Colonic mucosa (tissue), 4 donors: ENCODE measurements around the gene RAPGEF5. TPM values are rescaled to one million over a fixed set of nuclear protein-coding genes. Genes with fewer than 3 reads are reported as not detected.

Experiments used
- DNase-seq: peaks from one replicate; pipeline ENCODE4 v3.0.0-alpha.2; 2020
- H3K27ac ChIP-seq: fragments of 200-600 bp; one replicate; pipeline ENCODE4 v1.8.0; 2021
- H3K27me3 ChIP-seq: fragments of 200-600 bp; one replicate; pipeline ENCODE4 v1.8.0; 2021
- H3K36me3 ChIP-seq: fragments of 200-600 bp; one replicate; pipeline ENCODE4 v1.8.0; 2021
- H3K4me1 ChIP-seq: fragments of 200-600 bp; one replicate; pipeline ENCODE4 v1.8.0; 2021; ENCODE audit warnings: mild to moderate bottlenecking
- H3K4me3 ChIP-seq: fragments of 200-600 bp; one replicate; pipeline ENCODE4 v1.8.0; 2021
- H3K9ac ChIP-seq, 2 donors: one replicate each; pipeline ENCODE4 v1.7.0; 2013; ENCODE audit warnings: control low read depth in 2 of 2, low read depth in 2 of 2, low read length in 2 of 2
- H3K9me3 ChIP-seq: fragments of 200-600 bp; one replicate; pipeline ENCODE4 v1.8.0; 2021
- CTCF ChIP-seq: fragments of 200-600 bp; IDR thresholded peaks from one replicate; pipeline ENCODE4 v1.8.0; 2022; ENCODE audit warnings: antibody characterized with exemption, mild to moderate bottlenecking
- intact Hi-C: fragments of 100-400 bp; cut with DNase I; formaldehyde crosslinking; loops from one replicate; pipeline ENCODE4 v1.14.1; 2022
- total RNA-seq, 2 donors: library from RNA; stranded (reverse); fragmentation: NEBNext Ultra II Directional in 1 of 2; extraction: Animal tissue kit (Norgen Biotek cat#: 25700) in 1 of 2; gene quantifications; one replicate each; pipeline ENCODE4 v1.2.1, GENCODE V29; 2021
- donor health status: healthy.
- donor health status: DM: no; HTN: no; CAD: no.
- donor health status: DM: no; HTN: no; CAD: no.

RAPGEF5 gene
- total RNA-seq, 2 donors from 2014 or later = 39.9 to 42.2 TPM

- H3K4me1 ChIP-seq = no peaks in the 10 kb centered on the region
- no peak overlapping the region for H3K27ac ChIP-seq
- no peak overlapping the region for H3K9ac ChIP-seq
- DNase-seq = no peak
- no peaks in the 10 kb centered on the region for H3K27me3 ChIP-seq
- no peaks in the 10 kb centered on the region for H3K9me3 ChIP-seq
- no peaks in the 10 kb centered on the region for H3K36me3 ChIP-seq
- TF ChIP-seq CTCF = no peak
- intact Hi-C loops = no loop called here
- no peak overlapping the region for H3K4me3 ChIP-seq
Measured at GRCh38 chr7:22150221-22150620, 206.7 kb downstream of the RAPGEF5 start.

- intact Hi-C loops = no loop called here
- Histone ChIP-seq H3K27ac (no peak overlapping the region), H3K9ac (no peak overlapping the region), H3K9me3 (no peaks in the 10 kb centered on the region), H3K4me3 (no peak overlapping the region), H3K27me3 (no peaks in the 10 kb centered on the region), H3K36me3 (no peaks in the 10 kb centered on the region), H3K4me1 (no peaks in the 10 kb centered on the region)
- TF ChIP-seq CTCF = no peak
- no peak for DNase-seq
Measured at GRCh38 chr7:22147868-22148267, 209.1 kb downstream of the RAPGEF5 start.

GRCh38 chr7:22146961-22147512 is 209.9 kb downstream of the RAPGEF5 start:
- no peak for DNase-seq
- Histone ChIP-seq H3K9ac (no peak overlapping the region), H3K27me3 (no peaks in the 10 kb centered on the region), H3K27ac (no peak overlapping the region), H3K36me3 (no peaks in the 10 kb centered on the region), H3K4me3 (no peak overlapping the region), H3K4me1 (no peaks in the 10 kb centered on the region), H3K9me3 (no peaks in the 10 kb centered on the region)
- intact Hi-C loops = no loop called here
- TF ChIP-seq CTCF = no peak

GRCh38 chr7:22144950-22145349 is 212.0 kb downstream of the RAPGEF5 start:
- Histone ChIP-seq H3K4me3 (no peak overlapping the region), H3K9me3 (no peaks in the 10 kb centered on the region), H3K27me3 (no peaks in the 10 kb centered on the region), H3K4me1 (no peaks in the 10 kb centered on the region), H3K36me3 (no peaks in the 10 kb centered on the region), H3K9ac (no peak overlapping the region), H3K27ac (no peak overlapping the region)
- no peak for TF ChIP-seq CTCF
- no peak for DNase-seq
- intact Hi-C loops = no loop called here

GRCh38 chr7:22143491-22143890 is 213.5 kb downstream of the RAPGEF5 start:
- Histone ChIP-seq H3K27ac (no peak overlapping the region), H3K9me3 (no peaks in the 10 kb centered on the region), H3K27me3 (no peaks in the 10 kb centered on the region), H3K36me3 (no peaks in the 10 kb centered on the region), H3K4me1 (no peaks in the 10 kb centered on the region), H3K4me3 (no peak overlapping the region), H3K9ac (no peak overlapping the region)
- no peak for TF ChIP-seq CTCF
- no peak for DNase-seq
- intact Hi-C loops = no loop called here
